K562 (cell line): ENCODE data around the gene POU3F1. TPM values are rescaled to one million over a fixed set of nuclear protein-coding genes. Genes with fewer than 3 reads are reported as not detected.

Experiments used
- BRCA1 ChIP-seq, 2 experiments: fragments of 450-650 bp in 1 of 2; sonication (generic) in 1 of 2; formaldehyde crosslinking in 1 of 2; IDR thresholded peaks; 2 replicates each; pipeline versions ENCODE4 v1.5.0 to v1.6.1; 2017 to 2020; ENCODE audit warnings: mild to moderate bottlenecking in 1 of 2, missing genetic modification reagents in 1 of 2
- DIDO1 ChIP-seq: fragments of 450-650 bp; IDR thresholded peaks from 2 replicates; pipeline ENCODE4 v1.6.1; 2016; ENCODE audit warnings: low read depth, missing biosample characterization, missing genetic modification characterization
- IRF2 ChIP-seq: sonication (generic); formaldehyde crosslinking; IDR thresholded peaks from 2 replicates; pipeline ENCODE4 v1.8.1; 2022; ENCODE audit warnings: mild to moderate bottlenecking, missing genetic modification reagents
- KAT8 ChIP-seq: fragments of 450-650 bp; IDR thresholded peaks from 2 replicates; pipeline ENCODE4 v1.6.1; 2016; ENCODE audit warnings: low read depth, mild to moderate bottlenecking
- SREBF1 ChIP-seq: fragments of 150-350 bp; IDR thresholded peaks from 2 replicates; pipeline ENCODE4 v1.6.1; 2014; ENCODE audit warnings: antibody characterized with exemption, low read depth, low read length, borderline replicate concordance
- TAF7 ChIP-seq: fragments of 450-650 bp; IDR thresholded peaks from 2 replicates; pipeline ENCODE4 v1.6.1; 2016; ENCODE audit warnings: missing genetic modification characterization, missing compliant biosample characterization
- ZFP1 ChIP-seq: fragments of 450-650 bp; formaldehyde crosslinking; IDR thresholded peaks from 2 replicates; pipeline ENCODE4 v1.4.0; 2020; ENCODE audit warnings: mild to moderate bottlenecking, mixed read lengths
- ZNF174 ChIP-seq: fragments of 250-450 bp; sonication (Bioruptor Pico); IDR thresholded peaks from 2 replicates; pipeline ENCODE4 v1.4.0; 2020; ENCODE audit warnings: mild to moderate bottlenecking
- ZNF197 ChIP-seq: fragments of 200-800 bp; sonication (Bioruptor generic); IDR thresholded peaks from 2 replicates; pipeline ENCODE4 v1.6.1; 2016; ENCODE audit warnings: low read depth, missing genetic modification characterization, missing compliant biosample characterization
- polyA plus RNA-seq, 8 experiments: library from polyadenylated mRNA; depleted of rRNA in 4 of 8; stranded (reverse) in 5 of 8; unstranded in 3 of 8; fragments of >200 nt; fragmentation: Nextera tagmentation in 2 of 8; fragmentation: Illumina TruSeq in 1 of 8; extraction: Ambion mirVana in 2 of 8; extraction: Trizol in 1 of 8; gene quantifications; 2 replicates each; pipeline versions ENCODE4 v1.2.1 to v1.2.3, GENCODE V29; 2011 to 2014; ENCODE audit warnings: inconsistent platforms in 1 of 8, missing spikeins in 1 of 8
- total RNA-seq, 7 experiments: library from RNA; depleted of rRNA in 6 of 7; stranded (reverse); fragments of >200 nt in 6 of 7; fragmentation: Illumina TruSeq in 2 of 7; extraction: Trizol in 2 of 7; gene quantifications; 2 replicates each; pipeline versions ENCODE4 v1.2.1 to v1.2.3, GENCODE V29; 2011 to 2021; ENCODE audit warnings: low replicate concordance in 1 of 7
- TF ChIP-seq, protein P1 (sequence below): fragments of 250-450 bp; sonication (Bioruptor Pico); IDR thresholded peaks from 2 replicates; pipeline ENCODE4 v1.8.0; 2022; ENCODE audit warnings: inconsistent platforms
- TF ChIP-seq, protein P2 (sequence below): fragments of 250-450 bp; sonication (Bioruptor Pico); IDR thresholded peaks from 2 replicates; pipeline ENCODE4 v1.5.0; 2020; ENCODE audit warnings: mild to moderate bottlenecking
- TF ChIP-seq, protein P3 (sequence below), 2 experiments: fragments of 250-450 bp in 1 of 2; fragments of 450-650 bp in 1 of 2; sonication (Bioruptor Pico) in 1 of 2; IDR thresholded peaks; 2 replicates each; pipeline versions ENCODE4 v1.6.1 to v1.8.0; 2016 to 2021; ENCODE audit warnings: mild to moderate bottlenecking in 2 of 2, moderate library complexity in 2 of 2, missing compliant biosample characterization in 1 of 2, missing genetic modification characterization in 1 of 2
- TF ChIP-seq, protein P4 (sequence below): sonication (generic); formaldehyde crosslinking; IDR thresholded peaks from 2 replicates; pipeline ENCODE4 v1.8.1; 2023; ENCODE audit warnings: mild to moderate bottlenecking, missing genetic modification reagents
- TF ChIP-seq, protein P5 (sequence below): sonication (generic); formaldehyde crosslinking; IDR thresholded peaks from 2 replicates; pipeline ENCODE4 v1.8.0; 2022; ENCODE audit warnings: mild to moderate bottlenecking, missing genetic modification reagents
- TF ChIP-seq, protein P6 (sequence below): sonication (generic); formaldehyde crosslinking; IDR thresholded peaks from 2 replicates; pipeline ENCODE4 v1.5.0; 2020; ENCODE audit warnings: missing genetic modification reagents

Gene POU3F1
- total and polyA plus RNA-seq, 9 of the 15 experiments (the other 6 are each of a cell fraction or from before 2014, with no cell fraction given) = 0.09 TPM; not detected in 8

DNA sequence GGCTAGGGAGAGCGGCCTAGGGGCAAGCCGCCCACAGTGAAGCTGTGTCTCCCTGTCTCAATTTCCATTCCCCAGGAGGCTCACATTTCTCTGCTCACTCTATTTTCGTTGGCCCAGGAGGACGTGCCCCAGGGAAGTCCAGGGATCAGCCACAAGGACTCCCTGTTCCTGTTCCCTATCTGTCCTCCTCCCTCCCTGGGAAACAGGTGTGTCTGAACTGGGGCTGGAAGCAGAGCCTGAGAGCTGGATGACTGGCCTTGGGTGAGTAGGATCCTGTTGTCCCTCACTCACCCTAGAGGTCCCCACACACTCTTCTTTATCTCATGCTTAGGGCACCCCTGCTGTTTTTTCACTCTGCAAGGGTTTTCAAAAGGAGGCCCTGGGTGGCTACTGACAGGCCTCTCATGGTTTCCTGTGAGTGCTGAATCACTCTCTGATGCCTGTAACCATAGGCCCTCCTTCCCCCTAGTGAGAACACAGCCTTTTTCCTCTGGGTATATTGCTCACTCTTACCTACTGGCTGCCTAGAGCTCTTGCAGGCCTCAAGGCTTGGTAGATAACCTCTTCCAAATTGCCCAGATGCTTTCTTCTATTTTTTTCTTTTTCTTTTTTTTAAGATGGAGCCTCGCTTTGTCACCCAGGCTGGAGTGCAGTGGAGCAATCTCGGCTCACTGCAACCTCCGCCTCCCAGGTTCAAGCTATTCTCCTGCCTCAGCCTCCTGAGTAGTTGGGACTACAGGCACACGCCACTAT, 37.3 kb downstream of the POU3F1 start (continued):
- TF ChIP-seq, protein P1, sequence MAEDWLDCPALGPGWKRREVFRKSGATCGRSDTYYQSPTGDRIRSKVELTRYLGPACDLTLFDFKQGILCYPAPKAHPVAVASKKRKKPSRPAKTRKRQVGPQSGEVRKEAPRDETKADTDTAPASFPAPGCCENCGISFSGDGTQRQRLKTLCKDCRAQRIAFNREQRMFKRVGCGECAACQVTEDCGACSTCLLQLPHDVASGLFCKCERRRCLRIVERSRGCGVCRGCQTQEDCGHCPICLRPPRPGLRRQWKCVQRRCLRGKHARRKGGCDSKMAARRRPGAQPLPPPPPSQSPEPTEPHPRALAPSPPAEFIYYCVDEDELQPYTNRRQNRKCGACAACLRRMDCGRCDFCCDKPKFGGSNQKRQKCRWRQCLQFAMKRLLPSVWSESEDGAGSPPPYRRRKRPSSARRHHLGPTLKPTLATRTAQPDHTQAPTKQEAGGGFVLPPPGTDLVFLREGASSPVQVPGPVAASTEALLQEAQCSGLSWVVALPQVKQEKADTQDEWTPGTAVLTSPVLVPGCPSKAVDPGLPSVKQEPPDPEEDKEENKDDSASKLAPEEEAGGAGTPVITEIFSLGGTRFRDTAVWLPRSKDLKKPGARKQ (CRISPR knock-in tag) = no peak
- TF ChIP-seq BRCA1 (IDR thresholded peaks at IDR 0.05) (no peak), BRCA1 (CRISPR knock-in tag; IDR thresholded peaks at IDR 0.05) (no peak), ZFP1 (CRISPR knock-in tag) (no peak), TAF7 (tag) (no peak; the same call in 1 of the 2 replicates), KAT8 (no peak), SREBF1 (no peak), ZNF174 (no peak), IRF2 (CRISPR knock-in tag) (no peak), DIDO1 (no peak), ZNF197 (CRISPR knock-in tag) (peak; percentile 64)
- TF ChIP-seq, protein P2, sequence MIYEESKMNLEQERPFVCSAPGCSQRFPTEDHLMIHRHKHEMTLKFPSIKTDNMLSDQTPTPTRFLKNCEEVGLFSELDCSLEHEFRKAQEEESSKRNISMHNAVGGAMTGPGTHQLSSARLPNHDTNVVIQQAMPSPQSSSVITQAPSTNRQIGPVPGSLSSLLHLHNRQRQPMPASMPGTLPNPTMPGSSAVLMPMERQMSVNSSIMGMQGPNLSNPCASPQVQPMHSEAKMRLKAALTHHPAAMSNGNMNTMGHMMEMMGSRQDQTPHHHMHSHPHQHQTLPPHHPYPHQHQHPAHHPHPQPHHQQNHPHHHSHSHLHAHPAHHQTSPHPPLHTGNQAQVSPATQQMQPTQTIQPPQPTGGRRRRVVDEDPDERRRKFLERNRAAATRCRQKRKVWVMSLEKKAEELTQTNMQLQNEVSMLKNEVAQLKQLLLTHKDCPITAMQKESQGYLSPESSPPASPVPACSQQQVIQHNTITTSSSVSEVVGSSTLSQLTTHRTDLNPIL (CRISPR knock-in tag) = no peak
- TF ChIP-seq, protein P3, sequence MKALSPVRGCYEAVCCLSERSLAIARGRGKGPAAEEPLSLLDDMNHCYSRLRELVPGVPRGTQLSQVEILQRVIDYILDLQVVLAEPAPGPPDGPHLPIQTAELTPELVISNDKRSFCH (CRISPR knock-in tag; IDR thresholded peaks at IDR 0.05) = no peak
- TF ChIP-seq, protein P3 (tag; IDR thresholded peaks at IDR 0.05) = 0 out of 2 replicates have a peak, but pooled peaks have one; percentile 19
- TF ChIP-seq, protein P4, sequence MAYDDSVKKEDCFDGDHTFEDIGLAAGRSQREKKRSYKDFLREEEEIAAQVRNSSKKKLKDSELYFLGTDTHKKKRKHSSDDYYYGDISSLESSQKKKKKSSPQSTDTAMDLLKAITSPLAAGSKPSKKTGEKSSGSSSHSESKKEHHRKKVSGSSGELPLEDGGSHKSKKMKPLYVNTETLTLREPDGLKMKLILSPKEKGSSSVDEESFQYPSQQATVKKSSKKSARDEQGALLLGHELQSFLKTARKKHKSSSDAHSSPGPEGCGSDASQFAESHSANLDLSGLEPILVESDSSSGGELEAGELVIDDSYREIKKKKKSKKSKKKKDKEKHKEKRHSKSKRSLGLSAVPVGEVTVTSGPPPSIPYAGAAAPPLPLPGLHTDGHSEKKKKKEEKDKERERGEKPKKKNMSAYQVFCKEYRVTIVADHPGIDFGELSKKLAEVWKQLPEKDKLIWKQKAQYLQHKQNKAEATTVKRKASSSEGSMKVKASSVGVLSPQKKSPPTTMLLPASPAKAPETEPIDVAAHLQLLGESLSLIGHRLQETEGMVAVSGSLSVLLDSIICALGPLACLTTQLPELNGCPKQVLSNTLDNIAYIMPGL (CRISPR knock-in tag) = no peak
- TF ChIP-seq, protein P5, sequence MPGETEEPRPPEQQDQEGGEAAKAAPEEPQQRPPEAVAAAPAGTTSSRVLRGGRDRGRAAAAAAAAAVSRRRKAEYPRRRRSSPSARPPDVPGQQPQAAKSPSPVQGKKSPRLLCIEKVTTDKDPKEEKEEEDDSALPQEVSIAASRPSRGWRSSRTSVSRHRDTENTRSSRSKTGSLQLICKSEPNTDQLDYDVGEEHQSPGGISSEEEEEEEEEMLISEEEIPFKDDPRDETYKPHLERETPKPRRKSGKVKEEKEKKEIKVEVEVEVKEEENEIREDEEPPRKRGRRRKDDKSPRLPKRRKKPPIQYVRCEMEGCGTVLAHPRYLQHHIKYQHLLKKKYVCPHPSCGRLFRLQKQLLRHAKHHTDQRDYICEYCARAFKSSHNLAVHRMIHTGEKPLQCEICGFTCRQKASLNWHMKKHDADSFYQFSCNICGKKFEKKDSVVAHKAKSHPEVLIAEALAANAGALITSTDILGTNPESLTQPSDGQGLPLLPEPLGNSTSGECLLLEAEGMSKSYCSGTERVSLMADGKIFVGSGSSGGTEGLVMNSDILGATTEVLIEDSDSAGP = no peak
- TF ChIP-seq, protein P6, sequence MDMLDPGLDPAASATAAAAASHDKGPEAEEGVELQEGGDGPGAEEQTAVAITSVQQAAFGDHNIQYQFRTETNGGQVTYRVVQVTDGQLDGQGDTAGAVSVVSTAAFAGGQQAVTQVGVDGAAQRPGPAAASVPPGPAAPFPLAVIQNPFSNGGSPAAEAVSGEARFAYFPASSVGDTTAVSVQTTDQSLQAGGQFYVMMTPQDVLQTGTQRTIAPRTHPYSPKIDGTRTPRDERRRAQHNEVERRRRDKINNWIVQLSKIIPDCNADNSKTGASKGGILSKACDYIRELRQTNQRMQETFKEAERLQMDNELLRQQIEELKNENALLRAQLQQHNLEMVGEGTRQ (CRISPR knock-in tag) = no peak
- TF ChIP-seq, all 486 proteins: peak for 148
